OCI-LY1 (cell line): Measurements from ENCODE around the gene FABP7.

ENCODE experiments used
- H2AFZ ChIP-seq: fragments of 200-600 bp; sonication (generic), shearing (Covaris generic); 2 replicates; pipeline ENCODE4 v1.6.0; 2014; ENCODE audit warnings: antibody characterized with exemption, mild to moderate bottlenecking, low read length
- H3F3A ChIP-seq: fragments of 200-600 bp; sonication (generic), shearing (Covaris generic); 2 replicates; pipeline ENCODE4 v1.6.0; 2014; ENCODE audit warnings: mild to moderate bottlenecking, antibody characterized with exemption, low read length, moderate library complexity; ENCODE audit not compliant: insufficient read depth
- H3K27ac ChIP-seq: fragments of 200-600 bp; sonication (generic); 2 replicates; pipeline ENCODE4 v1.5.1; 2014; ENCODE audit warnings: low read length, mixed run types, mild to moderate bottlenecking, low read depth; ENCODE audit not compliant: poor library complexity, severe bottlenecking
- H3K27me3 ChIP-seq: fragments of 200-600 bp; sonication (generic); 2 replicates; pipeline ENCODE4 v1.6.0; 2014; ENCODE audit warnings: antibody characterized with exemption, mild to moderate bottlenecking, low read length, moderate library complexity; ENCODE audit not compliant: insufficient read depth
- H3K36me3 ChIP-seq: fragments of 200-600 bp; sonication (generic); 2 replicates; pipeline ENCODE4 v1.6.1; 2014; ENCODE audit warnings: mild to moderate bottlenecking, antibody characterized with exemption, low read length, moderate library complexity, mixed read lengths; ENCODE audit not compliant: insufficient read depth
- H3K4me1 ChIP-seq: fragments of 200-600 bp; sonication (generic); 2 replicates; pipeline ENCODE4 v1.5.1; 2014; ENCODE audit warnings: mild to moderate bottlenecking, low read length, moderate library complexity; ENCODE audit not compliant: insufficient read depth, severe bottlenecking
- H3K4me2 ChIP-seq: fragments of 200-600 bp; sonication (generic), shearing (Covaris generic); 2 replicates; pipeline ENCODE4 v1.6.1; 2014; ENCODE audit warnings: low read length
- H3K4me3 ChIP-seq: fragments of 200-600 bp; sonication (generic); 2 replicates; pipeline ENCODE4 v1.5.1; 2014; ENCODE audit warnings: low read length, low read depth, mild to moderate bottlenecking, mixed read lengths; ENCODE audit not compliant: poor library complexity, severe bottlenecking
- H3K79me2 ChIP-seq: fragments of 200-600 bp; shearing (Covaris generic); 2 replicates; pipeline ENCODE4 v1.6.1; 2016; ENCODE audit warnings: mixed run types, low read length, mixed read lengths; ENCODE audit not compliant: insufficient read depth
- H3K9ac ChIP-seq: fragments of 200-600 bp; sonication (generic), shearing (Covaris generic); 2 replicates; pipeline ENCODE4 v1.6.1; 2014; ENCODE audit warnings: mild to moderate bottlenecking, low read length, mixed read lengths
- H3K9me2 ChIP-seq: fragments of 200-600 bp; sonication (generic), shearing (Covaris generic); 2 replicates; pipeline ENCODE4 v1.6.1; 2014; ENCODE audit warnings: low read depth, mild to moderate bottlenecking, low read length, mixed read lengths
- H3K9me3 ChIP-seq: fragments of 200-600 bp; shearing (Covaris generic); 2 replicates; pipeline ENCODE4 v1.6.1; 2014; ENCODE audit warnings: low read length, mixed read lengths
- H4K20me1 ChIP-seq: fragments of 200-600 bp; sonication (generic), shearing (Covaris generic); 2 replicates; pipeline ENCODE4 v1.6.0; 2016; ENCODE audit warnings: mild to moderate bottlenecking, low read length; ENCODE audit not compliant: insufficient read depth
- CTCF ChIP-seq: fragments of 200-600 bp; sonication (generic), shearing (Covaris generic); IDR thresholded peaks from 2 replicates; pipeline ENCODE4 v1.5.1; 2017; ENCODE audit warnings: mild to moderate bottlenecking, antibody characterized with exemption, low read length, moderate library complexity, mixed read lengths
- EZH2 ChIP-seq: fragments of 200-600 bp; sonication (generic), shearing (Covaris generic); IDR thresholded peaks from 2 replicates; pipeline ENCODE4 v1.8.0; 2017; ENCODE audit warnings: borderline replicate concordance, mixed run types, mild to moderate bottlenecking, antibody characterized with exemption, low read length, moderate library complexity, mixed read lengths

Gene FABP7

GRCh38 chr6:122833021-122833491 is 53.5 kb downstream of the FABP7 start:
- H3K27ac ChIP-seq: no peak overlapping the region

More at GRCh38 chr6:122833021-122833491, 53.5 kb downstream of the FABP7 start:
- Histone ChIP-seq H3K4me1 (no peaks in the 10 kb centered on the region), H3F3A (no peaks in the 10 kb centered on the region), H3K4me3 (no peak overlapping the region), H3K36me3 (no peaks in the 10 kb centered on the region), H3K9me3 (no peaks in the 10 kb centered on the region), H3K4me2 (no peak overlapping the region), H4K20me1 (no peaks in the 10 kb centered on the region), H3K9ac (no peak overlapping the region), H3K27me3 (no peaks in the 10 kb centered on the region), H3K79me2 (no peaks in the 10 kb centered on the region), H3K9me2 (no peaks in the 10 kb centered on the region), H2AFZ (no peak overlapping the region)
- TF ChIP-seq EZH2: no peak
- no peak for TF ChIP-seq CTCF
